ENCODE results near the gene CFAP91. TPM values are rescaled to one million over a fixed set of nuclear protein-coding genes. Genes with fewer than 3 reads are reported as not detected.

CFAP91 gene
- total RNA-seq, 2 experiments from 2014 or later = not detected

GRCh38 chr3:119679874-119680273, 22.9 kb upstream of the CFAP91 start:
- peaks cover 8% of the 10 kb centered on the region for H3K4me1 ChIP-seq (ENCODE audit: insufficient read depth, low read length)
- Mint-ChIP-seq H3K9me3 (no peaks in the 10 kb centered on the region), H3K4me3 (no peak overlapping the region), H3K4me1 (ENCODE audit: low read depth) (peaks cover 26% of the 10 kb centered on the region), H3K36me3 (ENCODE audit: low read depth) (peaks cover 21% of the 10 kb centered on the region), H3K27ac (no peak overlapping the region), H3K27me3 (no peaks in the 10 kb centered on the region)
- intact Hi-C loops (cut with DNase I, micrococcal nuclease) = loop anchor here (5.0 to 10.0 kb wide), 6 partner anchors 213 to 1975 kb away; partner anchors contain the start of genes GSK3B (in 1 of the 2) and POGLUT1 (in 1 of the 2)
- TF ChIP-seq, protein P1, sequence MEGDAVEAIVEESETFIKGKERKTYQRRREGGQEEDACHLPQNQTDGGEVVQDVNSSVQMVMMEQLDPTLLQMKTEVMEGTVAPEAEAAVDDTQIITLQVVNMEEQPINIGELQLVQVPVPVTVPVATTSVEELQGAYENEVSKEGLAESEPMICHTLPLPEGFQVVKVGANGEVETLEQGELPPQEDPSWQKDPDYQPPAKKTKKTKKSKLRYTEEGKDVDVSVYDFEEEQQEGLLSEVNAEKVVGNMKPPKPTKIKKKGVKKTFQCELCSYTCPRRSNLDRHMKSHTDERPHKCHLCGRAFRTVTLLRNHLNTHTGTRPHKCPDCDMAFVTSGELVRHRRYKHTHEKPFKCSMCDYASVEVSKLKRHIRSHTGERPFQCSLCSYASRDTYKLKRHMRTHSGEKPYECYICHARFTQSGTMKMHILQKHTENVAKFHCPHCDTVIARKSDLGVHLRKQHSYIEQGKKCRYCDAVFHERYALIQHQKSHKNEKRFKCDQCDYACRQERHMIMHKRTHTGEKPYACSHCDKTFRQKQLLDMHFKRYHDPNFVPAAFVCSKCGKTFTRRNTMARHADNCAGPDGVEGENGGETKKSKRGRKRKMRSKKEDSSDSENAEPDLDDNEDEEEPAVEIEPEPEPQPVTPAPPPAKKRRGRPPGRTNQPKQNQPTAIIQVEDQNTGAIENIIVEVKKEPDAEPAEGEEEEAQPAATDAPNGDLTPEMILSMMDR (IDR thresholded peaks at IDR 0.05) = no peak
- DNase-seq = no peak
- CTCF ChIA-PET = no interaction called here
- no peak overlapping the region for H3K4me3 ChIP-seq (ENCODE audit: low read length)
- H3K27me3 ChIP-seq (ENCODE audit: control insufficient read depth in 1 of 2, insufficient read depth in 2 of 2, low read length in 2 of 2) = no peaks in the 10 kb centered on the region
- POLR2A ChIA-PET = no interaction called here
- peaks cover 4% of the 10 kb centered on the region for H3K36me3 ChIP-seq (ENCODE audit: insufficient read depth, low read length)
- no peaks in the 10 kb centered on the region for H3K9me3 ChIP-seq (ENCODE audit: control insufficient read depth in 1 of 2, insufficient read depth in 1 of 2, low read length in 2 of 2)
- H3K27ac ChIP-seq (ENCODE audit: low read depth in 1 of 2, low read length in 2 of 2) = no peak overlapping the region
- ATAC-seq (ENCODE audit: poor library complexity) = no peak

DNA sequence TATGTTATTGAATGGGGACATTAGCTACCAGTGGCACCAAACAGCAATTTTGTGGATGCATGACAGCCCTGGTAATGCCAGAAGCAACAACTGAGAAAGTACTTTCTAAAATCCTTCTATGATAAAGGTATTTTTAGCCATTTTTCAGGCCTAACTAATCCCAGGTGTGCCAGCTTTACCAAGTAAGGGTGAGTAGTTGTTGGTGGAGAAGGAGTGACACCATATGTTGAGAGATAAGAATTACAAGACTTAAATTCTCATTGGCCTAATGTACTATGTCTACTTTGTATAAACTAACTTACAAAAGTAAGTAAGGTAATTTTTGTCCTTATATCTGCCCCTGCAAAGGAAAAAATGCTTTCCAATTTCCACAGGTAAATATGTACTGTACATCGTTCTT, 21.5 kb upstream of the CFAP91 start:
- H3K4me1 ChIP-seq (ENCODE audit: insufficient read depth, low read length) = peaks cover 4% of the 10 kb centered on the region
- H3K9me3 ChIP-seq (ENCODE audit: control insufficient read depth in 1 of 2, insufficient read depth in 1 of 2, low read length in 2 of 2) = no peaks in the 10 kb centered on the region
- peaks cover 9% of the 10 kb centered on the region for H3K36me3 Mint-ChIP-seq (ENCODE audit: low read depth)
- H3K9me3 Mint-ChIP-seq = no peaks in the 10 kb centered on the region
- H3K36me3 ChIP-seq (ENCODE audit: insufficient read depth, low read length) = no peaks in the 10 kb centered on the region
- no peak overlapping the region for H3K4me3 ChIP-seq (ENCODE audit: low read length)
- peak in 3 of 14 experiments; percentile 34 to 49 (median 39) for DNase-seq
- intact Hi-C loops (cut with DNase I, micrococcal nuclease) = loop anchor here in 1 of 2 experiments (5.0 to 10.0 kb wide), 3 partner anchors 674 to 1974 kb away; no protein-coding TSS in a partner anchor
- H3K4me1 Mint-ChIP-seq (ENCODE audit: low read depth) = peaks cover 12% of the 10 kb centered on the region
- H3K27ac ChIP-seq (ENCODE audit: low read depth in 1 of 2, low read length in 2 of 2) = no peak overlapping the region
- ATAC-seq (ENCODE audit: poor library complexity) = no peak
- CTCF ChIA-PET = interaction anchor here (0.5 to 1.2 kb wide), 3 partner anchors 9 to 797 kb away, joined by 3 to 6 read pairs (median 3); no protein-coding TSS in a partner anchor
- H3K27me3 Mint-ChIP-seq = no peaks in the 10 kb centered on the region
- no peak overlapping the region for H3K4me3 Mint-ChIP-seq
- H3K27me3 ChIP-seq (ENCODE audit: control insufficient read depth in 1 of 2, insufficient read depth in 2 of 2, low read length in 2 of 2) = no peaks in the 10 kb centered on the region
- no peak overlapping the region for H3K27ac Mint-ChIP-seq
- TF ChIP-seq, protein P1 (IDR thresholded peaks at IDR 0.05) = no peak
- POLR2A ChIA-PET = interaction anchor here (1.6 kb wide), 1 partner anchor 218 kb away, joined by 3 read pairs; the partner anchor contains the start of gene TMEM39A

- ATAC-seq (ENCODE audit: poor library complexity) = no peak
- Mint-ChIP-seq H3K27me3 (no peaks in the 10 kb centered on the region), H3K36me3 (ENCODE audit: low read depth) (no peaks in the 10 kb centered on the region), H3K4me3 (no peak overlapping the region), H3K4me1 (ENCODE audit: low read depth) (no peaks in the 10 kb centered on the region), H3K9me3 (no peaks in the 10 kb centered on the region), H3K27ac (no peak overlapping the region)
- Histone ChIP-seq H3K4me3 (ENCODE audit: low read length) (no peak overlapping the region), H3K27ac (ENCODE audit: low read depth in 1 of 2, low read length in 2 of 2) (no peak overlapping the region), H3K9me3 (ENCODE audit: control insufficient read depth in 1 of 2, insufficient read depth in 1 of 2, low read length in 2 of 2) (peaks cover 0 to 6% of the 10 kb centered on the region in 2 experiments), H3K27me3 (ENCODE audit: control insufficient read depth in 1 of 2, insufficient read depth in 2 of 2, low read length in 2 of 2) (no peaks in the 10 kb centered on the region), H3K36me3 (ENCODE audit: insufficient read depth, low read length) (no peaks in the 10 kb centered on the region), H3K4me1 (ENCODE audit: insufficient read depth, low read length) (no peaks in the 10 kb centered on the region)
- TF ChIP-seq, protein P1 (IDR thresholded peaks at IDR 0.05) = no peak
- intact Hi-C loops (cut with DNase I, micrococcal nuclease) = loop anchor here in 1 of 2 experiments (5.0 to 10.0 kb wide), 3 partner anchors 671 to 1971 kb away; no protein-coding TSS in a partner anchor
- DNase-seq = no peak
- CTCF ChIA-PET = no interaction called here
- POLR2A ChIA-PET = no interaction called here
Measured at GRCh38 chr3:119683421-119683820, 19.4 kb upstream of the CFAP91 start.
